Stimulated activated naive CD4-positive, alpha-beta T cell (primary cell): ENCODE data around the gene CAMK2G.
"Not testable (repeated sequence)": the region's sequence is repeated elsewhere in the genome, so short reads cannot be mapped to it uniquely, and the experiment has no call there.

Experiments used
- DNase-seq, 6 experiments: peaks; one replicate each; lab custom pipeline; 2025; lab: John Stamatoyannopoulos, UW

CAMK2G gene

GRCh38 chr10:73874267-73875138 is at the start of gene CAMK2G:
Gene CAMK2G, minus strand, starts transcription at chr10:73874555. Its CDS starts 94 bp downstream, at chr10:73874461.
- peak; percentile 70 to 84 (median 80) for DNase-seq

GRCh38 chr10:73922864-73923133 is 48.4 kb upstream of the CAMK2G start:
- DNase-seq = no peak

DNA sequence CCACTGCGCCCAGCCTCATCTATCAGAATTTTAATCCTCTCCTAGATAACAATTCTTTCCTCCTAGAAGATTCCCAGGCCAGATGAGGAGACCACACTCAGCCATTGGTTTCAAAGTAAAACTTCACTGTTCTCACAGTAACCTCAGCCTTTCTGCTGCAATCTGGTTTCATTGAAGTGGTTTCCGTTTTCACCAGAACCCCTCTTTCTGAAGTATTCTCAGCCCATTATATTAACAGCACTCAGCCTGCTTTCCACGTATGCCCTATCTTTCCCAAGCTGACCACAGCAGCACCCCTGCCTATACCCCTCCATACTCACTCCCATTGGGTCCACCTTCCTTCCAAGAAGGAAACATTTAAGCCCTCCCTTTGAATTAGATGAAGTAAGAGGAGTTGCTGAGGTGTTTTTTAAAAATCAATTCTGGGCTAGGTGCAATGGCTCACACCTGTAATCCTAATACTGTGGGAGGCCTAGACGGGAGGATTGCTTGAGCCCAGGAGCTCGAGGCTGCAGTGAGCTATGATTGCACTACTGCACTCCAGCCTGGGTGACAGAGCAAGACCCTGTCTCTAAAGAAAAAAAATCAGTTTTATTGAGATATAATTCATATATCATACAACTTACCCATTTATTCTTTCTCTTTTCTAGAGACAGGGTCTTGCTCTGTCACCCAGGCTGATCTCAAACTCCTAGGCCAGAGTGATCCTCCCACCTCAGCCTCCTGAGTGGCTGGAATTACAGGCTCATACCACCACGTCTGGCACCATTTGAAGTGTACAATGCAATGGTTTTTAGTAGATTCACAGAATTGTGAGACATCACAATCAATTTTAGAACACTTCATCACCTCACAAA is 47.9 kb upstream of the CAMK2G start:
- peak in 3 of 6 experiments; percentile 59 to 77 (median 70) for DNase-seq

GRCh38 chr10:73920089-73920488 is 45.7 kb upstream of the CAMK2G start:
- peak in 3 of 6 experiments; percentile 5 to 25 (median 13) for DNase-seq

DNA sequence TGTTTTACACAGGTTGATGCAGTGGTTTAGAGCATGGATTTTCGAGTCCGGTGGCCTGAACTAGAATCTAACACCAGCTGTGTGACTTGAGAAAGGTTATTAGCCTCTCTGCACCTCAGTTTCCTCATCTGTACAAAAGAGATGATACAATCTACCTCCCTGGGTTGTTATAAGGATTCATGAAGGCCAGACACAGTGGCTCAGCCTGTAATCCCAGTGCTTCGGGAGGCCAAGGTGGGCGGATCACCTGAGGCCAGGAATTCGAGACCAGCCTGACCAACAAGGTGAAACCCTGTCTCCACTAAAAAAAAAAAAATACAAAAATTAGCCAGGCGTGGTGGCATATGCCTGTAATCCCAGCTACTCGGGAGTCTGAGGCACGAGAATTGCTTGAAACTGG is 45.1 kb upstream of the CAMK2G start:
- not testable (repeated sequence) for DNase-seq

DNA sequence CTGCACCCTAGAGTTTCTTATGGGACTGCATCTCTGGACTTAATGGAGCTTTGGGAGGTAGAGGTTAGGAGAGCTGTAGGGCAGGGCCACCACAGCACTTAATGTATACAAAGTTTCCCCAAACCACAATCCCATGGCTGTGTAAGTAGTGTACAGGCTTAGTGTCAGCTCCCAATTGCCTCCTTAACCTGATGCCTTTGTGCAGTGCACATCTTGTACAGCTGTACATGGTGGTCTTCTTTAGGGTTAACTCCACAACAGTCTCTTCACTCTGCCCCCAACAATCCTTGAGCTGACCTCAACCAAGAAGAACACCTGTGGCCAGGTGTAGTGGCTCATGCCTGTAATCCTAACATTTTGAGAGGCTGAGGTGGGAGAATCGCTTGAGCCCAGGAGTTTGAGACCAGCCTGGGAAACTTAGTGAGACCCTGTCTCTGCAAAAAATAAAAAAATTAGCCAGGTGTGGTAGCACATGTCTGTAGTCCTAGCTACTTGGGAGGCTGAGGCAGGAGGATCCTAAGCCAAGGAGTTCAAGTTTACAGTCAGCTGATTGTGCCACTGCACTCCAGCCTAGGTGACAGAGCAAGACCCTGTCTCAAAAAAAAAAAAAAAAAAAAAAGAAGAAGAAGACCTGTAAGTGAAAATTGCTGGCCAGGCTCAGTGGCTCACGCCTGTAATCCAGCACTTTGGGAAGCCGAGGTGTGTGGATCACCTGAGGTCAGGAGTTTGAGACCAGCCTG is 43.4 kb upstream of the CAMK2G start:
- DNase-seq = no peak

DNA sequence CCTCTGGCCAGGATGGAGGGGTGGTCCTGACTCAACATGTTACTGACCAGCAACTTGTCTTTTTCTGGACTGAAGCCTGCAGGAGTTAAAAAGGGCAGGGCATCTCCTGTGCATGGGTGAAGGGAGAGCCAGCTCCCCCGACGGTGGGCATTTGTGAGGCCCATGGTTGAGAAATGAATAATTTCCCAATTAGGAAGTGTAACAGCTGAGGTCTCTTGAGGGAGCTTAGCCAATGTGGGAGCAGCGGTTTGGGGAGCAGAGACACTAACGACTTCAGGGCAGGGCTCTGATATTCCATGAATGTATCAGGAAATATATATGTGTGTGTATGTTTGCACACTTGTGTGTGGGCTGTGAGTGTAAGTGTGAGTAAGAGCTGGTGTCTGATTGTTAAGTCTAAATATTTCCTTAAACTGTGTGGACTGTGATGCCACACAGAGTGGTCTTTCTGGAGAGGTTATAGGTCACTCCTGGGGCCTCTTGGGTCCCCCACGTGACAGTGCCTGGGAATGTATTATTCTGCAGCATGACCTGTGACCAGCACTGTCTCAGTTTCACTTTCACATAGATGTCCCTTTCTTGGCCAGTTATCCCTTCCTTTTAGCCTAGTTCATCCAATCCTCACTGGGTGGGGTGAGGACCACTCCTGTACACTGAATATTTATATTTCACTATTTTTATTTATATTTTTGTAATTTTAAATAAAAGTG is 42.6 kb upstream of the CAMK2G start:
- DNase-seq = no peak

DNA sequence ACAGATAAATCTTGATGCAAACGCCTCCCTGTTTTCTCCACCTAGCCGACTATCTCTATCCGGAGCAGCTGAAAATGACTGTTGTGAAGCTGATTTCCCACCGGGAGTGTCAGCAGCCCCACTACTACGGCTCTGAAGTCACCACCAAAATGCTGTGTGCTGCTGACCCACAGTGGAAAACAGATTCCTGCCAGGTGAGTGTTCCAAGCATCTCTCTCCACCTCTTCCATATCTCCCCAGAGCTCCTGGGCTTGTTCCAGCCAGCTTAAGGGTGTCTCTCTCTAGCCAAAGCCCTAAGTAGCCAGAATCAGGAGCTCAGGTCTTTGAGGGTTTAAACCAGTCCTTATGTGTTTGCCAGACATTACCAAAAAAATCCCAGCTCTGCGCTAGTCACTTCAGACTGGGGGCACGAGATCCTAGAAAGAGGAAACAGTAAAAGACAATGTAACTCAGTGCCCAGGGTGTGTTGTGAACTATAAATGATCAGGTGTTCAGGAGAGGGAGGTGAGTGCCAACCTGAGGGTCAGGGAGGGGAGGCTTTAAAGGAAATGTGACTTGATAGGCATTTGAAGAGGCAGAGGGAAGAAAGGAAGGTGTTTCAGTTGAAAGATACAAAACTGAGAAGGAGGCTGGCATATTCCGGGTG is 41.0 kb upstream of the CAMK2G start:
- DNase-seq = no peak

DNA sequence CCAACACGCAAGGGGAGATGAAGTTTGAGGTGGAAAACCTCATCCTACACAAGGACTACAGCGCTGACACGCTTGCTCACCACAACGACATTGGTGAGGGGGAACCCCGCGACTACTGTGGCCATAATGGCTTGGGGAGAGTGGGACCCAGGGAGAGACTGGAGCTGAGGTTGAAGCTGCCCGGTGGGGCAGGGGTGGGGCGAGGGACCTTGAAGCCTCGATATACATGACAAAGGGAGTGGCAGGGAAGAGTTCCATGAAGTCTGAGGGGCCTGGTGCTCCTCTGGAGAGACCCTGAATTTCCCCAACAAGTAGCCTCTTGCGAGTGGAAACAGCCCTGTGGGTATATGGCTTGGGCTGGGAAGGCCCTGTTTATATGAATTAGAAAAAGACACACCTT is 39.7 kb upstream of the CAMK2G start:
- no peak for DNase-seq

GRCh38 chr10:73911553-73912004 is 37.2 kb upstream of the CAMK2G start:
- DNase-seq = no peak

- peak in 4 of 6 experiments; percentile 25 to 52 (median 40) for DNase-seq
Observed at GRCh38 chr10:73910764-73911552, 36.6 kb upstream of the CAMK2G start, which contains the start of gene PLAU. Gene PLAU, plus strand, starts transcription at chr10:73911132. Its CDS starts 424 bp downstream, at chr10:73911556.

DNA sequence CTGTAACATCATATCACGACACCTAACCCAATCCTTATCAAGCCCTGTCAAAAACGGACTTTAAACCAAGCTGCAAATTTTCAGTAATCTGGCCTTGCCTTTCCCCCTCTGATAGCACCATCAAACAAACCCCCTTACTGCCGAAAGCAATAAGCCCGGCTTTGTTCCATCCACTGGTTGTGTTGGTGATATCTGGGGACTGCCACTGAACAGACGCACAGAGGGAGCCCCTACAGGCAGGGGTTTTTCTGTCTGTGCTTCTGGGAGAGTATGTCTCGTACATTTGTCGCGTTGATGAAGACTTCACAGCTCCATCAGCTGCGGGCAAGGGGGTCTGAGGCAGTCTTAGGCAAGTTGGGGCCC is 36.0 kb upstream of the CAMK2G start:
- peak in 1 of 6 experiments; percentile 11 for DNase-seq

DNA sequence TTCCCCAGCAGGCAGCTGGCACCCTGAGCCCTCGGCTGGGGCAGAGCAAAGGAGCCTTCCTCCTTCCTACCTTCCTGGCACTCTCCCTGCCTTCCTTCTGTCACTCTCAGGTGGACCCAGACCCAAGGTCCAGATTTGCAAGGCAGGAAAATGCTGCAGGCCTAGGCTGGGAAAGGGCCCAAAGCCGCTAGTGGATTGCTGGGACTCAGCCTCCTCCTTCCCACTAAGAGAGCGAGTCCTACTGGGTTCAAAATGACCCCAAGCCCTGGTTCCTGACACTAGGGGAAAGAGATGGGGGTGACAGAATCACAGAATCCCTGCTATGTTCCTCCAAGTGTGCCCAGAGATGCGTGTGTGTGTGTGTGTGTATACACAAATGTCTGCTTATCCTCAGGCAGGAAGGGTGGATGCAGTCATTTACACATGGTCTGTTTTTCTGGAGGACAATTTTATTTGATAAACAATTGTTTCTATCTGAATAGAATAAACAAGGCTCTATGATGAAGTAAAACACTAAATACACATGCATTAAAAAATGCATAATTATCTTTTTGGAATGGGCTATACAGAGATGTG is 35.3 kb upstream of the CAMK2G start:
- DNase-seq = no peak

DNA sequence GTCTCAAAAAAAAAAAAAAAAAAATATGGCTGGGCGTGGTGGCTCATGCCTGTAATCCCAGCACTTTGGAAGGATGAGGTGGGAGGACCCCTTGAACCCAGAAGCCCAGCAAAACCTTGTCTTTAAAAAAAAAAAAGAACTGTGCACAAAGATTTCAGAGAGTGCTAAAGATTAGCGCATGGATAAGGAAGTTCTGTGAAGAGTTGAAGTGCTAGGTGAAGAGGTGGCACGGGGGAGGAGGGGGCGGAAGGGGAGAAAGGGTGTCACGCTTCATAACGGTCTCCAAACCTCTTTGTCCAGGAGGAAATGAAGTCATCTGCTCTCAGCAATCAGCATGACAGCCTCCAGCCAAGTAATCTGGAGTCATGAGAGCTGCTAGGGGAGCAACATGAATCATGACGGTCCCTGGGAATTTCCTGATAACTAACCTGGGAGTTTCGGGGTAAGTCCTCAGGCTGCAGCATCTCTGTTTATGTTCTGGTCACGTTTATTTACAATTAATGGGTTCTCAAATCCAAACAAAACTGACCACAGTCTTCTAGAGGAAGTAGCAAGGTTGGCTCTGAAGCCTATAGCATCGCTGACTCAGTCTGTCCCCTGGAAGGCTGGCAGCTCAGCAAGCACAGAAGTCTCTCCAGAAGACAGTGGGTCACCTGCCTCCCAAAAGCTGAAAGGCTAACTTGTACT is 34.6 kb upstream of the CAMK2G start:
- peak in 1 of 6 experiments; percentile 7 for DNase-seq

- no peak for DNase-seq
Observed at GRCh38 chr10:73907841-73908517, 33.6 kb upstream of the CAMK2G start.

DNA sequence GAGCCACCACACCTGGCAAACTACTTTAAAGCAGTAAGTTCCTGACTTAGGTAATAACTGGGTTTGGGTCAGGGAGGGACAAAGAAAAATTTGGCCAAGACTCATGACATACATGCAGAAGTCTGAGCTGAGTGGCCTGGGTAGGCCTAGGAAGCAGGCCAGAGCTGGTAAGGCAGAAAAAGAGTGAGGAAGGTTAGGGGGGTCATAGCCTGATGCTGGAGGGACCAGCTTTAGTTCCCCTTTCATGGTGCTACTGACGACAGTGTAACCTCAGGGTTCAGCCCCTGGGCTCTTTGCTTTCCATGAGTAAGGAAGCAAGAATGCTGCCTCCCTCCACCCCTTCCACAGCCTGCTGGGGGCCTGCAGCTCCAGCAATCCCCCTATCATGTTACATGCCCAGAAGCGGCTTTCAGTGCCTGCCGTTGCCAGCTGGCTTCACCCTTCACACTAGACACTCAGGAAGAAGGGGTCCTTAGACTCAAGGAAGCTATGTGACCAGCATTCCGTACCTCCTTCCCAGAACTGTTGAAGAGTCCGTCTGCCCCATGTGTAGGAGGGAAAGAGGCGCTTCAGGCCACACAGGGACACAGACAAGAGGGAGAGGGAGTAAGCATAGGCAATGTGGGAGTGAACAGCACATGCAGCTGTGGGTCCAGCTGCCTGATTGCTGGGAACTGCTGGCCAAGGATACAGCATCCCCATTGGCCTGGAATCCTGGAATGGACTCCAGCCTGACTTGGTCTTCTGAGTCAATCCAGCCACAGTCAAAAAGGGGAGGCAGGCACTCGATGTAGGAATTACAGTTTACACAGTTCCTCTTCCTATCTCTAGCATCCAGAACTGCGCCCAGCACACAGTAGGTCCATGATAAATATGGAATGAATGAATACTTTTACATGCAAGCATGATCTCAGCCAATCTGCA is 32.4 kb upstream of the CAMK2G start:
- DNase-seq = no peak

DNA sequence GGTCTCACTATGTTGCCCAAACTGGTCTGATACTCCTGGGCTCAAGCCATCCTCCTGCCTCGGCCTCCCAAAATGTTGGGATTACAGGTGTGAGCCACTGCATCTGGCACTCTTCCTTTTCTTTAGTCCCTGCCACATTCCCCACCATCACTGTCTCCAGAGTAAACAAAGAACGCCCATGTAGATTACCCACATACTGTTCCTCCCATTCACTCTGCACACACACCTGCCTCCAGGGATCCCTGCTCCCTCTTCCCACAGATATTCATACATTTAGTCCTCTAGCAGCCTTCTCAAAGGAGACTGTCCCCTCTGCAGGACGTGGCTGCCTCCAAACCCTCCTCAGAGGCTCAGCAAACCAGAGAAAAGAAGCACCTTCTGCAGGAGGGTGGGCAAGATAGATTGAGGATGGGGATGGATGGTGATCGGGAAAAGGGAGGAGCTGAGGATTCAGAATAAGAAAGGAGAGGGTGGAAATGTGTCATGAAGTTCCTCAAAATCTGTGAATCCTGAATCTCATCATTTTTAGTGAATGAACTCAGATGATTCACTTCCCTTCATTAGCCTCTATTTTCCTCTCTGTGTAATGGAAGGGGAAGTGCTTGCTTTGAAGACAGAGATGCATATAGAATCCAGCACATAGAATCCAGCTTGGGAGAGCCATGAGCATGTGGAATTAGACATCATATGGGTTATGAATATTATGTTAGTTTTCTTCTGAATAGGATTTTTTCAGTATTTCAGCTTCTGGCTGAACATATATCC is 31.1 kb upstream of the CAMK2G start:
- DNase-seq = no peak
